GM12878 (cell line): ENCODE data around the gene RBPJL. TPM values are rescaled to one million over a fixed set of nuclear protein-coding genes. Genes with fewer than 3 reads are reported as not detected.

Source experiments
- ATAC-seq: fragments of 200-7000 bp; cut with Tn5 transposase; 3 replicates; pipeline ENCODE4 v1.9.1; 2020; ENCODE audit warnings: mild to moderate bottlenecking, moderate library complexity
- BruUV-seq: library from RNA; stranded (reverse); fragments of 400-500 nt; replicated peaks from 2 replicates; lab custom pipeline; 2021; lab: Mats Ljungman, UMichigan
- CTCF ChIA-PET: fragments of 300-600 bp; sonication (Branson Sonifier 250); formaldehyde crosslinking; extraction: SDS; loops from one replicate; lab custom pipeline; 2021; ENCODE audit warnings: inconsistent platforms; lab: Yijun Ruan, JAX
- POLR2A ChIA-PET: fragments of 350-600 bp; formaldehyde crosslinking; extraction: SDS; loops from one replicate; lab custom pipeline; 2021; ENCODE audit warnings: inconsistent platforms; lab: Charles Lee
- RAD21 ChIA-PET: fragments of 300-600 bp; sonication (Branson Sonifier 250); formaldehyde crosslinking; loops from one replicate; lab custom pipeline; 2023; ENCODE audit warnings: antibody characterized with exemption; ENCODE audit not compliant: unreplicated experiment; lab: Charles Lee
- SMC1A ChIA-PET: fragments of 300-600 bp; sonication (Branson Sonifier 250); formaldehyde crosslinking; loops from one replicate; lab custom pipeline; 2023; ENCODE audit not compliant: unreplicated experiment, uncharacterized antibody; lab: Charles Lee
- DNase-seq: peaks from one replicate; pipeline ENCODE4 v3.0.0-alpha.2; 2011; ENCODE audit warnings: low read depth, low spot score
- FAIRE-seq: peaks from 3 replicates; lab custom pipeline; 2011; peaks lifted over from hg19 to GRCh38; lab: Jason Lieb, UNC
- H2AFZ ChIP-seq: 2 replicates; pipeline ENCODE4 v1.6.0; 2011; ENCODE audit warnings: low read depth, low read length, control low read depth; ENCODE audit not compliant: control insufficient read depth
- H3K27ac ChIP-seq: 2 replicates; pipeline ENCODE4 v1.5.1; 2011; ENCODE audit warnings: control low read depth; ENCODE audit not compliant: control insufficient read depth, insufficient read depth
- H3K27me3 ChIP-seq, 2 experiments: replicated peaks in 1 of 2; 2 replicates each; pipeline versions ENCODE4 v1.6.0 to v1.6.1; 2011; ENCODE audit warnings: low read length in 1 of 2; ENCODE audit not compliant: control insufficient read depth in 2 of 2, insufficient read depth in 2 of 2
- H3K36me3 ChIP-seq, 2 experiments: 2 replicates each; pipeline ENCODE4 v1.5.1; 2011; ENCODE audit warnings: low read length in 1 of 2; ENCODE audit not compliant: control insufficient read depth in 2 of 2, insufficient read depth in 2 of 2
- H3K4me1 ChIP-seq: 2 replicates; pipeline ENCODE4 v1.6.1; 2011; ENCODE audit warnings: mild to moderate bottlenecking, low read length, moderate library complexity, mixed read lengths; ENCODE audit not compliant: control insufficient read depth, insufficient read depth
- H3K4me2 ChIP-seq: 2 replicates; pipeline ENCODE4 v1.6.0; 2011; ENCODE audit warnings: control low read depth; ENCODE audit not compliant: control insufficient read depth, insufficient read depth
- H3K4me3 ChIP-seq: fragments of 200-600 bp; sonication (generic); 2 replicates; pipeline ENCODE4 v1.5.1; 2016
- H3K79me2 ChIP-seq: 2 replicates; pipeline ENCODE4 v1.6.0; 2011; ENCODE audit warnings: low read length; ENCODE audit not compliant: control insufficient read depth, insufficient read depth
- H3K9ac ChIP-seq: 2 replicates; pipeline ENCODE4 v1.8.0; 2011; ENCODE audit warnings: low read length, control low read depth, mixed read lengths; ENCODE audit not compliant: control insufficient read depth, insufficient read depth
- H3K9me3 ChIP-seq: replicated peaks from 3 replicates; pipeline ENCODE4 v1.5.1; 2011; ENCODE audit warnings: mild to moderate bottlenecking, low read length; ENCODE audit not compliant: control insufficient read depth, insufficient read depth
- H4K20me1 ChIP-seq: 2 replicates; pipeline ENCODE4 v1.6.0; 2011; ENCODE audit not compliant: control insufficient read depth, insufficient read depth
- ASH2L ChIP-seq: fragments of 300-600, 200-600 bp; sonication (generic); IDR thresholded peaks from 2 replicates; pipeline ENCODE4 v1.6.1; 2017; ENCODE audit warnings: low read depth, mild to moderate bottlenecking, borderline replicate concordance
- CEBPB ChIP-seq, 2 experiments: fragments of 150-350 bp in 1 of 2; IDR thresholded peaks; 2 replicates each; pipeline ENCODE4 v1.6.1; 2012 to 2014; ENCODE audit warnings: low read depth in 2 of 2, low read length in 2 of 2, borderline replicate concordance in 1 of 2, inconsistent platforms in 1 of 2
- GABPA ChIP-seq: IDR thresholded peaks from 2 replicates; pipeline ENCODE4 v1.6.1; 2014; ENCODE audit warnings: antibody characterized with exemption, low read depth, mild to moderate bottlenecking, inconsistent platforms
- IKZF1 ChIP-seq: fragments of 450-650 bp; conservative IDR thresholded peaks from 2 replicates; pipeline ENCODE4 v1.6.1; 2017; ENCODE audit warnings: antibody characterized with exemption, mild to moderate bottlenecking
- NR2F1 ChIP-seq: fragments of 450-650 bp; conservative IDR thresholded peaks from 2 replicates; pipeline ENCODE4 v1.6.1; 2017; ENCODE audit warnings: mild to moderate bottlenecking
- NRF1 ChIP-seq: conservative IDR thresholded peaks from 2 replicates; pipeline ENCODE4 v1.6.1; 2011; ENCODE audit warnings: mild to moderate bottlenecking, low read depth, low read length, improper control_type of control experiment
- POLR2A ChIP-seq: IDR thresholded peaks from 2 replicates; pipeline ENCODE4 v1.6.1; 2011; ENCODE audit warnings: low read depth, mild to moderate bottlenecking, low read length
- POU2F2 ChIP-seq: IDR thresholded peaks from 3 replicates; pipeline ENCODE4 v1.6.1; 2011; ENCODE audit warnings: low read depth, mild to moderate bottlenecking, low read length, borderline replicate concordance
- RBBP5 ChIP-seq: fragments of 200-600 bp; sonication (generic); conservative IDR thresholded peaks from 2 replicates; pipeline ENCODE4 v1.6.1; 2016
- RCOR1 ChIP-seq: conservative IDR thresholded peaks from 2 replicates; pipeline ENCODE4 v1.6.1; 2012; ENCODE audit warnings: low read depth, low read length, improper control_type of control experiment
- STAT1 ChIP-seq: fragments of 450-650 bp; conservative IDR thresholded peaks from 2 replicates; pipeline ENCODE4 v1.6.1; 2014; ENCODE audit warnings: antibody characterized with exemption, mild to moderate bottlenecking
- ZSCAN29 ChIP-seq: fragments of 450-650 bp; IDR thresholded peaks from 2 replicates; pipeline ENCODE4 v1.6.1; 2017; ENCODE audit warnings: mild to moderate bottlenecking, moderate library complexity
- WGBS: methylation state at CpG from one replicate; pipeline ENCODE4 v1.1.6; 2016; ENCODE audit warnings: low lambda C conversion rate; ENCODE audit not compliant: insufficient replicate concordance, insufficient coverage; ENCODE audit errors: missing lambda C conversion rate; 5-methylcytosine and 5-hydroxymethylcytosine counted together
- in situ Hi-C: fragments of 300-500 bp; cut with MboI; formaldehyde crosslinking; loops from 9 replicates; pipeline ENCODE4 v1.14.3; 2018; ENCODE audit warnings: mixed read lengths
- intact Hi-C: fragments of 100-400 bp; cut with micrococcal nuclease; formaldehyde crosslinking; loops from one replicate; pipeline ENCODE4 v1.14.2; 2022; ENCODE audit not compliant: unreplicated experiment
- polyA plus RNA-seq, 11 experiments: library from polyadenylated mRNA; depleted of rRNA in 4 of 11; unstranded in 6 of 11; stranded (reverse) in 5 of 11; fragments of >200 nt; fragmentation: Nextera tagmentation in 4 of 11; fragmentation: Illumina TruSeq in 1 of 11; extraction: Ambion mirVana in 4 of 11; extraction: Trizol in 1 of 11; gene quantifications; 1 replicate in 1 of 11; 2 replicates in 10 of 11; pipeline versions ENCODE4 v1.2.1 to v1.2.3, GENCODE V29; 2011 to 2016; ENCODE audit warnings: inconsistent platforms in 2 of 11, missing spikeins in 2 of 11, low read depth in 1 of 11
- total RNA-seq, 4 experiments: library from RNA; depleted of rRNA in 3 of 4; stranded (reverse); fragments of >200 nt in 3 of 4; fragmentation: Illumina TruSeq in 1 of 4; extraction: Trizol in 1 of 4; gene quantifications; 2 replicates each; pipeline versions ENCODE4 v1.2.1 to v1.2.3, GENCODE V29; 2013 to 2021
- TF ChIP-seq, protein P1 (sequence below): fragments of 450-650 bp; IDR thresholded peaks from 2 replicates; pipeline ENCODE4 v1.6.1; 2017; ENCODE audit warnings: low read depth, mild to moderate bottlenecking, moderate library complexity
- TF ChIP-seq, protein P2 (sequence below): fragments of 150-350 bp; IDR thresholded peaks from 2 replicates; pipeline ENCODE4 v1.6.1; 2016; ENCODE audit warnings: low read depth, low read length

Gene RBPJL
- total and polyA plus RNA-seq, 10 of the 15 experiments (the other 5 are each of a cell fraction or from before 2014, with no cell fraction given), result 0.18 TPM; not detected in 9

DNA sequence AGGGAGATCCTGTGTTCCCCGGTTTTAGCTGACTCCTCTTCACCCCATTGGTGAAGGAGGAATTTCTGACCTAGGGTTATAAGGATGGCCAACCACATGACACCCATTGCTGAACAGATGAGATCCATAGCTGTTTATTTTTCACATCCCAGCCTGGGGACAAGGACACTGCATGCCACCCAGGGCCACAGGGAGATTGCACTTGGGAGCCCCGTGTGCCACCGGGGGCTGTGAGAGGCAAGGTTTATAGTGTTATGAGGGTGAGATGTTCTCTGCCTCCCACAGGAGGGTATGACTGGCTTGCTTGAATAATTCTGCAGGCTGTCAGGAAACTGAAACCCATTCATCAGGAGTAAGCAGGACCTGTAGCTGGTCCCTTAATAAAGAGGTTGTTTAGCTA, 37.6 kb upstream of the RBPJL start (continued):
- no peak for TF ChIP-seq NR2F1
- no peak for TF ChIP-seq STAT1

DNA sequence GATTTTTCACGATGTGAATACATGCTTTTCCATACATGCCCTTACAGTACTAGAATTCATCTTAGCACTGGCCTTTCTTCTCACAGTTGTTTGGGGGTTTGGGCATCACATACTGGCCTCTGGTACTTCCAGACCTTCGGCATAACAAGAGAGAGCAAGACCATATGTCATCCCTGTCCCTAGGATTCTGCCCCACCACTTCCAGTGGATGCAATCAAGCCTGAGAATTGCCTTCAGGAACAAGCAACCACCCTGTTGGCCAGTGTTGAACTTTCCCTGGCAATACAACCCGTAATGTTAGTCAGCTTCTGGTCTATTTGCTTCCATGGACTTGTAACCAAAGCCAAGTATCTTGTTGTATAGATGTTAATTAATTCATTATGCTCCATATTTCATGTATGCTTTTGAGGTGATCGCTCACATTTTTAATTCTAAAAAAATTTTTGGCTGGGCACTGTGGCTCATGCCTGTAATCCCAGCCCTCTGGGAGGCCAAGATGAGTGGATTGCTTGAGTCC, 36.8 kb upstream of the RBPJL start:
- no peak for FAIRE-seq
- ATAC-seq, result no peak

DNA sequence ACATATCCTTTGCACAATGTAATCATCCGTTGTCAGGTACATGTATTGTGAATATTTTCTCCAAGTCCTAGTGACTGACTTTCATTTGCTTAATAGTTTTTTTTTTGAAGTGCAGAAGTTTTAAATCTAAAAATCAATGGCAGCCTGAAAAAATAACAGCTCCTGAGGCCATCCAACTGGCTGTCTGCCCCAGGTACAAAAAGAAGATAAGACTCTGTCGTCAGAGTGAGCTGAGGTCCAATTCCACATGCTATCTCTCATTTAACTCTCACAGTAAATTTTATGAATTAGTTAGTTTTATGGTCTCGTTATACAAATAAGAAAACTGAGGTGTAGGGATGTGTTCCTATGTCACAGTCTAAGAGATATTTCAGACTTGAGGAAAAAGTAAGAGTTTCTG, 31.3 kb upstream of the RBPJL start:
- Histone ChIP-seq H3K27me3 (peaks cover 0 to 5% of the 10 kb centered on the region in 2 experiments; a peak in 3 of 4 replicates), H3K79me2 (no peaks in the 10 kb centered on the region), H3K36me3 (no peaks in the 10 kb centered on the region), H2AFZ (no peak overlapping the region), H3K4me1 (no peaks in the 10 kb centered on the region), H3K27ac (no peak overlapping the region), H3K9me3 (no peaks in the 10 kb centered on the region), H3K4me3 (no peak overlapping the region), H3K4me2 (no peak overlapping the region), H3K9ac (no peak overlapping the region), H4K20me1 (no peaks in the 10 kb centered on the region)
- CTCF ChIA-PET, result interaction anchor here (1.8 kb wide), 1 partner anchor 15 kb away, joined by 6 read pairs; no protein-coding TSS in a partner anchor
- no peak for ATAC-seq
- intact Hi-C loops, result no loop called here
- RAD21 ChIA-PET, result no interaction called here
- BruUV-seq, result no TSS peak
- no peak for DNase-seq
- WGBS, result 34% methylated on average over 3 of the region's 3 CpGs
- no peak for FAIRE-seq
- in situ Hi-C loops, result no loop called here
- SMC1A ChIA-PET, result no interaction called here
- POLR2A ChIA-PET, result interaction anchor here (0.6 kb wide), 1 partner anchor 11 kb away, joined by 3 read pairs; no protein-coding TSS in a partner anchor
- TF ChIP-seq POLR2A (no peak), ZSCAN29 (no peak), GABPA (no peak), RBBP5 (no peak), POU2F2 (no peak), RCOR1 (no peak)
- TF ChIP-seq, protein P1, sequence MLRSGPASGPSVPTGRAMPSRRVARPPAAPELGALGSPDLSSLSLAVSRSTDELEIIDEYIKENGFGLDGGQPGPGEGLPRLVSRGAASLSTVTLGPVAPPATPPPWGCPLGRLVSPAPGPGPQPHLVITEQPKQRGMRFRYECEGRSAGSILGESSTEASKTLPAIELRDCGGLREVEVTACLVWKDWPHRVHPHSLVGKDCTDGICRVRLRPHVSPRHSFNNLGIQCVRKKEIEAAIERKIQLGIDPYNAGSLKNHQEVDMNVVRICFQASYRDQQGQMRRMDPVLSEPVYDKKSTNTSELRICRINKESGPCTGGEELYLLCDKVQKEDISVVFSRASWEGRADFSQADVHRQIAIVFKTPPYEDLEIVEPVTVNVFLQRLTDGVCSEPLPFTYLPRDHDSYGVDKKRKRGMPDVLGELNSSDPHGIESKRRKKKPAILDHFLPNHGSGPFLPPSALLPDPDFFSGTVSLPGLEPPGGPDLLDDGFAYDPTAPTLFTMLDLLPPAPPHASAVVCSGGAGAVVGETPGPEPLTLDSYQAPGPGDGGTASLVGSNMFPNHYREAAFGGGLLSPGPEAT, result no peak
- TF ChIP-seq, protein P2, sequence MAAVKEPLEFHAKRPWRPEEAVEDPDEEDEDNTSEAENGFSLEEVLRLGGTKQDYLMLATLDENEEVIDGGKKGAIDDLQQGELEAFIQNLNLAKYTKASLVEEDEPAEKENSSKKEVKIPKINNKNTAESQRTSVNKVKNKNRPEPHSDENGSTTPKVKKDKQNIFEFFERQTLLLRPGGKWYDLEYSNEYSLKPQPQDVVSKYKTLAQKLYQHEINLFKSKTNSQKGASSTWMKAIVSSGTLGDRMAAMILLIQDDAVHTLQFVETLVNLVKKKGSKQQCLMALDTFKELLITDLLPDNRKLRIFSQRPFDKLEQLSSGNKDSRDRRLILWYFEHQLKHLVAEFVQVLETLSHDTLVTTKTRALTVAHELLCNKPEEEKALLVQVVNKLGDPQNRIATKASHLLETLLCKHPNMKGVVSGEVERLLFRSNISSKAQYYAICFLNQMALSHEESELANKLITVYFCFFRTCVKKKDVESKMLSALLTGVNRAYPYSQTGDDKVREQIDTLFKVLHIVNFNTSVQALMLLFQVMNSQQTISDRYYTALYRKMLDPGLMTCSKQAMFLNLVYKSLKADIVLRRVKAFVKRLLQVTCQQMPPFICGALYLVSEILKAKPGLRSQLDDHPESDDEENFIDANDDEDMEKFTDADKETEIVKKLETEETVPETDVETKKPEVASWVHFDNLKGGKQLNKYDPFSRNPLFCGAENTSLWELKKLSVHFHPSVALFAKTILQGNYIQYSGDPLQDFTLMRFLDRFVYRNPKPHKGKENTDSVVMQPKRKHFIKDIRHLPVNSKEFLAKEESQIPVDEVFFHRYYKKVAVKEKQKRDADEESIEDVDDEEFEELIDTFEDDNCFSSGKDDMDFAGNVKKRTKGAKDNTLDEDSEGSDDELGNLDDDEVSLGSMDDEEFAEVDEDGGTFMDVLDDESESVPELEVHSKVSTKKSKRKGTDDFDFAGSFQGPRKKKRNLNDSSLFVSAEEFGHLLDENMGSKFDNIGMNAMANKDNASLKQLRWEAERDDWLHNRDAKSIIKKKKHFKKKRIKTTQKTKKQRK, result no peak

More for the DNA sequence above, 36.8 kb upstream of the RBPJL start:
- ChIA-PET SMC1A (no interaction called here), RAD21 (no interaction called here), CTCF (interaction anchor here (0.8 kb wide), 1 partner anchor 31 kb away, joined by 3 read pairs; no protein-coding TSS in a partner anchor), POLR2A (no interaction called here)
- Histone ChIP-seq H3K79me2 (no peaks in the 10 kb centered on the region), H3K4me3 (no peak overlapping the region), H3K27me3 (peaks cover 3% of the 10 kb centered on the region in 2 experiments; a peak in 2 of 4 replicates), H3K27ac (no peak overlapping the region), H2AFZ (no peak overlapping the region), H4K20me1 (no peaks in the 10 kb centered on the region), H3K4me1 (no peaks in the 10 kb centered on the region), H3K4me2 (no peak overlapping the region), H3K9ac (no peak overlapping the region), H3K36me3 (no peaks in the 10 kb centered on the region), H3K9me3 (no peaks in the 10 kb centered on the region)
- BruUV-seq, result no TSS peak
- WGBS, result 43% methylated on average over 4 of the region's 4 CpGs
- in situ Hi-C loops, result no loop called here
- TF ChIP-seq GABPA, result no peak
- TF ChIP-seq ASH2L, result no peak
- no peak for TF ChIP-seq CEBPB (IDR thresholded peaks at IDR 0.05; ENCODE audit: borderline replicate concordance in 1 of 2, low read depth in 2 of 2, low read length in 2 of 2)
- TF ChIP-seq IKZF1, result no peak
- TF ChIP-seq NRF1, result no peak
- intact Hi-C loops, result no loop called here
- no peak for DNase-seq
